Measurements from ENCODE around the gene SLC13A4.

DNA sequence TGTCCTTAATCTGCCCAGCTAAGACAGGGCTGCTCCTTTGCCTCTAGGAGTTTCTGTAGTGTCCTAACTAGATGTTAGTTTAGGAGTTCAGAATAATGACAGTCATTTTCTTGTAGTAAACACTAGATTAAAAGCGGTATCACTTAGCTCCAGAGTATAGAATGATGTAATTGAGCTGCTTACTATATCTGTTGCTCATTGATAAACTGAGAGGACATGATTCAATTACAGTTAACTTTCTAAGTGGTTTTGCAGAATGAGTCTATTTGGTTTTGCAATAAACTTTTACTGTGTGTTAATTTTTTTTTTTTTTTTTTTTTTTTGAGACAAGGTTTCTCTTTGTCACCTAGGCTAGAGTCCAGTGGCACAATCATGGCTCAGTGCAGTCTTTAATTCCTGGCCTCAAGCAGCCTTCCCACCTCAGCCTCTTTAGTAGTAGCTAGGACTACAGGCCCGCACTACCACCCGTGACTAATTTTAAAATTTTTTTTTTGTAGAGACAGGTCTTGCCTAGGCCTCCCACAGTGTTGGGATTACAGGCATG is 63.9 kb downstream of the SLC13A4 start:
- TF ChIP-seq, protein P1, sequence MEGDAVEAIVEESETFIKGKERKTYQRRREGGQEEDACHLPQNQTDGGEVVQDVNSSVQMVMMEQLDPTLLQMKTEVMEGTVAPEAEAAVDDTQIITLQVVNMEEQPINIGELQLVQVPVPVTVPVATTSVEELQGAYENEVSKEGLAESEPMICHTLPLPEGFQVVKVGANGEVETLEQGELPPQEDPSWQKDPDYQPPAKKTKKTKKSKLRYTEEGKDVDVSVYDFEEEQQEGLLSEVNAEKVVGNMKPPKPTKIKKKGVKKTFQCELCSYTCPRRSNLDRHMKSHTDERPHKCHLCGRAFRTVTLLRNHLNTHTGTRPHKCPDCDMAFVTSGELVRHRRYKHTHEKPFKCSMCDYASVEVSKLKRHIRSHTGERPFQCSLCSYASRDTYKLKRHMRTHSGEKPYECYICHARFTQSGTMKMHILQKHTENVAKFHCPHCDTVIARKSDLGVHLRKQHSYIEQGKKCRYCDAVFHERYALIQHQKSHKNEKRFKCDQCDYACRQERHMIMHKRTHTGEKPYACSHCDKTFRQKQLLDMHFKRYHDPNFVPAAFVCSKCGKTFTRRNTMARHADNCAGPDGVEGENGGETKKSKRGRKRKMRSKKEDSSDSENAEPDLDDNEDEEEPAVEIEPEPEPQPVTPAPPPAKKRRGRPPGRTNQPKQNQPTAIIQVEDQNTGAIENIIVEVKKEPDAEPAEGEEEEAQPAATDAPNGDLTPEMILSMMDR (IDR thresholded peaks at IDR 0.05), result no peak
- no peak for TF ChIP-seq POLR2A (IDR thresholded peaks at IDR 0.05)

Data from lower leg skin (tissue), 3 donors.